DMS79 treated with DMSO at 0.1 percent for 48 hours (cell line): ENCODE data around the gene MAGEA2B.
"Not testable (repeated sequence)": the region's sequence is repeated elsewhere in the genome, so short reads cannot be mapped to it uniquely, and the experiment has no call there.

Experiments
- DNase-seq: peaks from one replicate; lab custom pipeline; 2025; lab: John Stamatoyannopoulos, UW

The MAGEA2B gene

GRCh38 chrX:152713815-152714787, at the start of gene MAGEA2B:
Gene MAGEA2B, plus strand, starts transcription at chrX:152714628. Its CDS starts 2,479 bp downstream, at chrX:152717107.
- DNase-seq = not testable (repeated sequence)

- DNase-seq = no peak
Measured at GRCh38 chrX:152674135-152674534, 40.3 kb upstream of the MAGEA2B start.

GRCh38 chrX:152674652-152675051, 39.8 kb upstream of the MAGEA2B start:
- not testable (repeated sequence) for DNase-seq

GRCh38 chrX:152681012-152681411, 33.4 kb upstream of the MAGEA2B start:
- DNase-seq = not testable (repeated sequence)

GRCh38 chrX:152697952-152698931, 16.2 kb upstream of the MAGEA2B start, which contains the start of gene MAGEA3:
Gene MAGEA3, plus strand, starts transcription at chrX:152698794. Its CDS starts 2,039 bp downstream, at chrX:152700833.
- not testable (repeated sequence) for DNase-seq

GRCh38 chrX:152700390-152700789, 14.0 kb upstream of the MAGEA2B start:
- DNase-seq = not testable (repeated sequence)

GRCh38 chrX:152706500-152706899, 7.9 kb upstream of the MAGEA2B start:
- DNase-seq = not testable (repeated sequence)

GRCh38 chrX:152709173-152709572, 5.3 kb upstream of the MAGEA2B start, which contains the start of gene CSAG2:
Gene CSAG2, minus strand, starts transcription at chrX:152709273. Its CDS starts 161 bp downstream, at chrX:152709112.
- DNase-seq = not testable (repeated sequence)

GRCh38 chrX:152713195-152713594, 1.2 kb upstream of the MAGEA2B start:
- DNase-seq = not testable (repeated sequence)

- no peak for DNase-seq
Measured at GRCh38 chrX:152725409-152725808, 11.0 kb downstream of the MAGEA2B start.

- no peak for DNase-seq
Measured at GRCh38 chrX:152733261-152733975, 19.0 kb downstream of the MAGEA2B start, which contains the start of the genes CSAG1 and MAGEA12. Gene CSAG1, minus strand, starts transcription at chrX:152733721. Its CDS starts 1,261 bp downstream, at chrX:152732460. Gene MAGEA12, plus strand, starts transcription at chrX:152733757. Its CDS starts 2,405 bp downstream, at chrX:152736162.

GRCh38 chrX:152734143-152734858, 19.9 kb downstream of the MAGEA2B start:
- DNase-seq = not testable (repeated sequence)

GRCh38 chrX:152735101-152735500, 20.7 kb downstream of the MAGEA2B start:
- no peak for DNase-seq

- no peak for DNase-seq
Measured at GRCh38 chrX:152735860-152736511, 21.6 kb downstream of the MAGEA2B start.

GRCh38 chrX:152736528-152736927, 22.1 kb downstream of the MAGEA2B start:
- DNase-seq = not testable (repeated sequence)

GRCh38 chrX:152738560-152738959, 24.1 kb downstream of the MAGEA2B start:
- no peak for DNase-seq

- not testable (repeated sequence) for DNase-seq
Measured at GRCh38 chrX:152753686-152754650, 39.5 kb downstream of the MAGEA2B start, which contains the start of gene MAGEA2. Gene MAGEA2, minus strand, starts transcription at chrX:152753842. Its CDS starts 2,479 bp downstream, at chrX:152751363.

GRCh38 chrX:152754871-152755270, 40.4 kb downstream of the MAGEA2B start:
- DNase-seq = not testable (repeated sequence)
